Endothelial cell of umbilical vein (primary cell): ENCODE data around the gene CD200. TPM values are rescaled to one million over a fixed set of nuclear protein-coding genes. Genes with fewer than 3 reads are reported as not detected.
A peak's percentile ranks its signal among the peaks of the same experiment; 100 is the strongest.

Experiments
- BruUV-seq: library from RNA; stranded (reverse); fragments of 400-500 nt; replicated peaks from 2 replicates; lab custom pipeline; 2021; lab: Mats Ljungman, UMichigan
- CTCF ChIA-PET: fragments of 300-600, 350-600 bp; sonication (Branson Sonifier 250); formaldehyde crosslinking; loops from one replicate; lab custom pipeline; 2021; ENCODE audit warnings: antibody characterized with exemption, inconsistent platforms; lab: Charles Lee
- POLR2A ChIA-PET: fragments of 300-600, 350-600 bp; sonication (Branson Sonifier 250); formaldehyde crosslinking; loops from one replicate; lab custom pipeline; 2021; ENCODE audit warnings: antibody characterized with exemption, inconsistent platforms; lab: Charles Lee
- DNase-seq: peaks from one replicate; pipeline ENCODE4 v3.0.0-alpha.2; 2011; ENCODE audit warnings: low read depth, low spot score
- FAIRE-seq: peaks from 2 replicates; lab custom pipeline; 2011; peaks lifted over from hg19 to GRCh38; lab: Jason Lieb, UNC
- H2AFZ ChIP-seq: 2 replicates; pipeline ENCODE4 v1.6.0; 2012; ENCODE audit warnings: low read depth, low read length, control low read depth, inconsistent platforms
- H3K27ac ChIP-seq: 2 replicates; pipeline ENCODE4 v1.5.1; 2011; ENCODE audit warnings: low read depth, mild to moderate bottlenecking, control low read depth, low read length, moderate library complexity; ENCODE audit not compliant: insufficient read depth
- H3K27me3 ChIP-seq, 2 experiments: 2 replicates each; pipeline versions ENCODE4 v1.6.0 to v1.6.1; 2011; ENCODE audit warnings: low read length in 2 of 2, mixed read lengths in 1 of 2; ENCODE audit not compliant: control insufficient read depth in 2 of 2, insufficient read depth in 2 of 2
- H3K36me3 ChIP-seq, 2 experiments: 2 replicates in 1 of 2; 3 replicates in 1 of 2; pipeline ENCODE4 v1.5.1; 2011; ENCODE audit warnings: low read length in 2 of 2, mild to moderate bottlenecking in 1 of 2, moderate library complexity in 1 of 2; ENCODE audit not compliant: control insufficient read depth in 2 of 2, insufficient read depth in 2 of 2; ENCODE audit errors: extremely low read depth in 1 of 2
- H3K4me1 ChIP-seq: 3 replicates; pipeline ENCODE4 v1.5.1; 2011; ENCODE audit warnings: mild to moderate bottlenecking, low read length; ENCODE audit not compliant: control insufficient read depth, insufficient read depth; ENCODE audit errors: extremely low read depth
- H3K4me2 ChIP-seq: 2 replicates; pipeline ENCODE4 v1.6.1; 2011; ENCODE audit warnings: low read length, control low read depth, mixed read lengths; ENCODE audit not compliant: insufficient read depth
- H3K4me3 ChIP-seq, 3 experiments: fragments of 200-600 bp in 1 of 3; sonication (generic), shearing (Covaris generic) in 1 of 3; replicated peaks in 1 of 3; 2 replicates each; pipeline ENCODE4 v1.5.1; 2011 to 2016; ENCODE audit warnings: control low read depth in 3 of 3, low read length in 3 of 3, mild to moderate bottlenecking in 2 of 3, inconsistent platforms in 1 of 3, low read depth in 1 of 3, moderate library complexity in 1 of 3; ENCODE audit not compliant: insufficient read depth in 1 of 3
- H3K79me2 ChIP-seq: 2 replicates; pipeline ENCODE4 v1.6.0; 2012; ENCODE audit warnings: low read length, inconsistent platforms; ENCODE audit not compliant: control insufficient read depth, insufficient read depth
- H3K9ac ChIP-seq: replicated peaks from 2 replicates; pipeline ENCODE3; 2011; ENCODE audit warnings: low read length, control low read depth; ENCODE audit not compliant: insufficient read depth; ENCODE audit errors: extremely low read depth
- H3K9me1 ChIP-seq: replicated peaks from 3 replicates; pipeline ENCODE4 v1.6.0; 2011; ENCODE audit warnings: mild to moderate bottlenecking, low read length; ENCODE audit not compliant: control insufficient read depth, insufficient read depth; ENCODE audit errors: extremely low read depth
- H3K9me3 ChIP-seq: replicated peaks from 2 replicates; pipeline ENCODE4 v1.5.1; 2012; ENCODE audit warnings: low read length, inconsistent platforms; ENCODE audit not compliant: control insufficient read depth, insufficient read depth
- H4K20me1 ChIP-seq: replicated peaks from 2 replicates; pipeline ENCODE3; 2011; ENCODE audit warnings: mild to moderate bottlenecking, low read length; ENCODE audit not compliant: control insufficient read depth, insufficient read depth; ENCODE audit errors: extremely low read depth
- EZH2 ChIP-seq: IDR thresholded peaks from 2 replicates; pipeline ENCODE4 v1.6.1; 2012; ENCODE audit warnings: borderline replicate concordance, low read depth, mild to moderate bottlenecking, moderate library complexity, low read length, inconsistent platforms; ENCODE audit not compliant: severe bottlenecking
- FOS ChIP-seq: IDR thresholded peaks from 2 replicates; pipeline ENCODE4 v1.6.1; 2011; ENCODE audit warnings: mild to moderate bottlenecking, low read length, moderate library complexity, borderline replicate concordance; ENCODE audit not compliant: insufficient read depth
- GATA2 ChIP-seq: IDR thresholded peaks from 2 replicates; pipeline ENCODE4 v1.7.0; 2011; ENCODE audit warnings: low read depth, mild to moderate bottlenecking, moderate library complexity, mixed read lengths, low read length; ENCODE audit not compliant: insufficient read length, insufficient read depth
- JUN ChIP-seq: IDR thresholded peaks from 2 replicates; pipeline ENCODE4 v1.6.1; 2011; ENCODE audit warnings: borderline replicate concordance, low read depth; ENCODE audit not compliant: insufficient read length, insufficient read depth
- MYC ChIP-seq: IDR thresholded peaks from one replicate; pipeline ENCODE4 v1.6.1; 2011; ENCODE audit warnings: mild to moderate bottlenecking, low read depth, low read length
- POLR2A ChIP-seq: IDR thresholded peaks from 2 replicates; pipeline ENCODE4 v1.6.1; 2012; ENCODE audit warnings: low read depth, mild to moderate bottlenecking, control low read depth, low read length
- POLR2AphosphoS5 ChIP-seq: IDR thresholded peaks from 2 replicates; pipeline ENCODE4 v1.6.1; 2012; ENCODE audit warnings: low read depth, mild to moderate bottlenecking, control low read depth, low read length, moderate library complexity; ENCODE audit not compliant: insufficient read depth
- dilution Hi-C: fragments of 300-500 bp; cut with MboI; formaldehyde crosslinking; loops from one replicate; pipeline ENCODE4 v1.15.0; 2019; ENCODE audit warnings: low sequenced_read_pairs; ENCODE audit not compliant: extremely low pct_ligation_motif_present
- intact Hi-C: fragments of 100-400 bp; cut with micrococcal nuclease; formaldehyde crosslinking; loops from one replicate; pipeline ENCODE4 v1.10.0; 2022
- polyA plus RNA-seq, 4 experiments: library from polyadenylated mRNA; depleted of rRNA in 3 of 4; stranded (reverse) in 3 of 4; unstranded in 1 of 4; fragments of >200 nt; gene quantifications; 2 replicates each; pipeline versions ENCODE4 v1.2.1 to v1.2.3, GENCODE V29; 2011 to 2012; ENCODE audit warnings: missing spikeins in 1 of 4
- total RNA-seq: library from RNA; stranded (reverse); gene quantifications from 2 replicates; pipeline ENCODE4 v1.2.3, GENCODE V29; 2021
- TF ChIP-seq, protein P1 (sequence below), 2 donors: IDR thresholded peaks; 1 replicate in 1 of 2; 2 replicates in 1 of 2; pipeline ENCODE4 v1.5.1; 2011; ENCODE audit warnings: low read length in 2 of 2, mild to moderate bottlenecking in 2 of 2, moderate library complexity in 2 of 2, control low read depth in 1 of 2, inconsistent platforms in 1 of 2, low read depth in 1 of 2; ENCODE audit not compliant: insufficient read depth in 1 of 2; ENCODE audit errors: extremely low read depth in 1 of 2
- TF ChIP-seq, protein P2 (sequence below): IDR thresholded peaks from 2 replicates; pipeline ENCODE4 v1.6.1; 2011; ENCODE audit not compliant: insufficient read depth, insufficient read length

The CD200 gene
- total and polyA plus RNA-seq, 2 donors (not counting 3 experiments of a cell fraction or from before 2014, with no cell fraction given): 8.1 to 8.2 TPM

DNA sequence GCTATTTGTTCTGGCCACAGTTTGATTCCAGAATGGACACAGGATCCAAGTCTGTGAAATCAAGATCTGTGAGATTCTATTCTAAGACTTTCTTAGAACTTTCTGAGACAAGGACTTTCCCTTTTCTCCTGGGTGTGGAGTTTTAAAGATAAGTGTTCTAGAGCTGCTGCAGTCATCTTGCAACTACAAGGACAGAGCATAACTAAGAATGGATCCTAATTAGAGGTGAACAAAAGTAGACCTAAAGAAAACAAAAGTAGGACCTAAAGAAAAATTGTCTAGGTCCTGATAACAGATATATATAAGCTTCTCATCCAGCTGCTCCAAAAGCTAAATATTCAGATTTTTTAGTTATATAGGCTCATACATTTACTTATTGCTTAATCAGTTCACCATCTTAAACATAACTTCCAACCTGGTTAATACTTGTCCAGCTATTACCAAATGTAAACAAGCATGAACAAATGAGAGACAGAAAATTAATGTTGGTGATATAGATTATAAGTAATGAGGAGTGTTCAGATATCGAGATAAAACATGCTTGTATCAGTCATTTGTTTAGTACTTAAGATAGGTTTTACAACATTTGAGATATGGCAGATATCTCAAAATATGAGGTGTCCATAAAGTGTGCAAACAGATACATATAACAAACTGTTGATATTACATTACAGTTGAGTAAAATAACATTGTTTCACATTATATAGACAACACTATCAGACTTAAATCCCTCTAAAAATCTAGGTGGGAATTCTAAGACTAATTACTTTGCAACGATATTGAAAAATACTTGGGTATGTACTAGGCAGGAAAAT, 75.1 kb downstream of the CD200 start:
- H3K4me3 ChIP-seq: no peak overlapping the region
- H2AFZ ChIP-seq: no peak overlapping the region
- no peak overlapping the region for H3K9ac ChIP-seq
- FAIRE-seq: peak; percentile 26
- no peaks in the 10 kb centered on the region for H3K4me1 ChIP-seq
- H3K9me1 ChIP-seq: no peaks in the 10 kb centered on the region
- no peak for DNase-seq
- no peak overlapping the region for H3K27ac ChIP-seq
- no TSS peak for BruUV-seq
- no peak for TF ChIP-seq EZH2
- TF ChIP-seq GATA2: no peak
- no peak for TF ChIP-seq FOS
- no peak for TF ChIP-seq POLR2A
- no peak for TF ChIP-seq POLR2AphosphoS5
- TF ChIP-seq, protein P1, sequence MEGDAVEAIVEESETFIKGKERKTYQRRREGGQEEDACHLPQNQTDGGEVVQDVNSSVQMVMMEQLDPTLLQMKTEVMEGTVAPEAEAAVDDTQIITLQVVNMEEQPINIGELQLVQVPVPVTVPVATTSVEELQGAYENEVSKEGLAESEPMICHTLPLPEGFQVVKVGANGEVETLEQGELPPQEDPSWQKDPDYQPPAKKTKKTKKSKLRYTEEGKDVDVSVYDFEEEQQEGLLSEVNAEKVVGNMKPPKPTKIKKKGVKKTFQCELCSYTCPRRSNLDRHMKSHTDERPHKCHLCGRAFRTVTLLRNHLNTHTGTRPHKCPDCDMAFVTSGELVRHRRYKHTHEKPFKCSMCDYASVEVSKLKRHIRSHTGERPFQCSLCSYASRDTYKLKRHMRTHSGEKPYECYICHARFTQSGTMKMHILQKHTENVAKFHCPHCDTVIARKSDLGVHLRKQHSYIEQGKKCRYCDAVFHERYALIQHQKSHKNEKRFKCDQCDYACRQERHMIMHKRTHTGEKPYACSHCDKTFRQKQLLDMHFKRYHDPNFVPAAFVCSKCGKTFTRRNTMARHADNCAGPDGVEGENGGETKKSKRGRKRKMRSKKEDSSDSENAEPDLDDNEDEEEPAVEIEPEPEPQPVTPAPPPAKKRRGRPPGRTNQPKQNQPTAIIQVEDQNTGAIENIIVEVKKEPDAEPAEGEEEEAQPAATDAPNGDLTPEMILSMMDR (IDR thresholded peaks at IDR 0.05; ENCODE audit: extremely low read depth in 1 of 2, insufficient read depth in 1 of 2, low read depth in 1 of 2, low read length in 2 of 2): no peak
- no peak for TF ChIP-seq MYC
- TF ChIP-seq, protein P2, sequence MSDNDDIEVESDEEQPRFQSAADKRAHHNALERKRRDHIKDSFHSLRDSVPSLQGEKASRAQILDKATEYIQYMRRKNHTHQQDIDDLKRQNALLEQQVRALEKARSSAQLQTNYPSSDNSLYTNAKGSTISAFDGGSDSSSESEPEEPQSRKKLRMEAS: no peak
- no peak for TF ChIP-seq JUN
- no peaks in the 10 kb centered on the region for H4K20me1 ChIP-seq
- H3K9me3 ChIP-seq: no peaks in the 10 kb centered on the region
- no peaks in the 10 kb centered on the region for H3K27me3 ChIP-seq
- ChIA-PET CTCF (interaction anchor here (1.0 kb wide), 1 partner anchor 12 kb away, joined by 3 read pairs; no protein-coding TSS in a partner anchor), POLR2A (no interaction called here)
- no peaks in the 10 kb centered on the region for H3K79me2 ChIP-seq
- H3K4me2 ChIP-seq: no peak overlapping the region
- no peaks in the 10 kb centered on the region for H3K36me3 ChIP-seq
- intact Hi-C loops (no loop called here), dilution Hi-C loops (no loop called here)
